22Rv1 (cell line): ENCODE measurements around the gene INSYN1.

Source experiments
- H3K27ac ChIP-seq: fragments of 450-650 bp; 2 replicates; pipeline ENCODE4 v1.5.1; 2017
- ZFX ChIP-seq: fragments of 450-650 bp; IDR thresholded peaks from 2 replicates; pipeline ENCODE4 v1.6.1; 2017; ENCODE audit warnings: antibody characterized with exemption, borderline replicate concordance
- TF ChIP-seq, protein P1 (sequence below): fragments of 450-650 bp; IDR thresholded peaks from 2 replicates; pipeline ENCODE4 v1.5.1; 2017; ENCODE audit warnings: mild to moderate bottlenecking

INSYN1 gene

DNA sequence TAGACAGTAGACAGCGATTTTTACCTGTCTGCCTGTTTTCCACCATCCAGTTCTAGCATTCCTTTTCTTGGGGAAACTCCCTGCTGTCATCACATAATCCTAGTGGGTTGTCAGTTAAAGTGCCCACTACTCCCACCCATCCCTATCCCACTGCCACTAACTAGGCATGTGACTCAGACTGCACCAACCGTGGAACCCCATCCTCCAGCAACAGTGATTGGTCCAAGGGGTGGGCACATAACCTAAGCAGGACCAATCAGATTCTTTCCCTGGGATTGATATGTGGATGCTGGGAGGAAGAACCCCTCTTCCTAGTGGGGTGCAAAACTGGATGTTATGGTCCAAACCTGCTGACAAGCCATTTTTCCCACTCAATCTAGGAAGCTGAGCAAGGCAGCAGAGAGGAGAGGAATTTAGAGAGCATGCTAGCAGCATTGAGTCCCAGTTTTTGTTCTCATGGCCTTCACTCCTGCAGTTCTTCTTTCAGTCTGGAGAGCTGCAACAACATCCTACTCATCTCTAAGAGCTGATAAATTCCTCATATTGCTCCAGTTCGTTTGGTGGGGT, 3.9 kb upstream of the INSYN1 start:
- no peak for TF ChIP-seq ZFX
- TF ChIP-seq, protein P1, sequence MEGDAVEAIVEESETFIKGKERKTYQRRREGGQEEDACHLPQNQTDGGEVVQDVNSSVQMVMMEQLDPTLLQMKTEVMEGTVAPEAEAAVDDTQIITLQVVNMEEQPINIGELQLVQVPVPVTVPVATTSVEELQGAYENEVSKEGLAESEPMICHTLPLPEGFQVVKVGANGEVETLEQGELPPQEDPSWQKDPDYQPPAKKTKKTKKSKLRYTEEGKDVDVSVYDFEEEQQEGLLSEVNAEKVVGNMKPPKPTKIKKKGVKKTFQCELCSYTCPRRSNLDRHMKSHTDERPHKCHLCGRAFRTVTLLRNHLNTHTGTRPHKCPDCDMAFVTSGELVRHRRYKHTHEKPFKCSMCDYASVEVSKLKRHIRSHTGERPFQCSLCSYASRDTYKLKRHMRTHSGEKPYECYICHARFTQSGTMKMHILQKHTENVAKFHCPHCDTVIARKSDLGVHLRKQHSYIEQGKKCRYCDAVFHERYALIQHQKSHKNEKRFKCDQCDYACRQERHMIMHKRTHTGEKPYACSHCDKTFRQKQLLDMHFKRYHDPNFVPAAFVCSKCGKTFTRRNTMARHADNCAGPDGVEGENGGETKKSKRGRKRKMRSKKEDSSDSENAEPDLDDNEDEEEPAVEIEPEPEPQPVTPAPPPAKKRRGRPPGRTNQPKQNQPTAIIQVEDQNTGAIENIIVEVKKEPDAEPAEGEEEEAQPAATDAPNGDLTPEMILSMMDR, result no peak
- H3K27ac ChIP-seq, result no peak overlapping the region

DNA sequence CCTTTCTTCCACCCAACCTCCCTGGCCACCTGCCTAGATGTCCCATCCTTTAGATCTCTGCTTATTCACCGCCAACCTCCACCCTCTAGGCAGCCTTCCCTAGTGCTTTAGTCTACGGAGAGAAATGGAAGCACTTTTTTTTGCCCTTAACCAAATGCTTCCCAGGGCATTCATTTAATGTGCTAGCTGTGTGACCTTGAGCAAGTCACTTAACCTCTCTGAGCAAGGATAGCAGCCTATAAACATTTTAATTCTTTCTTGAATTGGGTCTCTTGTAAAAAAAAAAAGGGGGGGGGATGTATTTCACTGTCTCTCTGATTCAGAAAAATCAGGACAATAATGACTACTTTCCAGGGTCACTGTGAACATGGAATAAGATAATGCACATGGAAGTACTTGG, 3.2 kb upstream of the INSYN1 start:
- TF ChIP-seq, protein P1, result no peak
- TF ChIP-seq ZFX, result no peak
- H3K27ac ChIP-seq, result no peak overlapping the region

DNA sequence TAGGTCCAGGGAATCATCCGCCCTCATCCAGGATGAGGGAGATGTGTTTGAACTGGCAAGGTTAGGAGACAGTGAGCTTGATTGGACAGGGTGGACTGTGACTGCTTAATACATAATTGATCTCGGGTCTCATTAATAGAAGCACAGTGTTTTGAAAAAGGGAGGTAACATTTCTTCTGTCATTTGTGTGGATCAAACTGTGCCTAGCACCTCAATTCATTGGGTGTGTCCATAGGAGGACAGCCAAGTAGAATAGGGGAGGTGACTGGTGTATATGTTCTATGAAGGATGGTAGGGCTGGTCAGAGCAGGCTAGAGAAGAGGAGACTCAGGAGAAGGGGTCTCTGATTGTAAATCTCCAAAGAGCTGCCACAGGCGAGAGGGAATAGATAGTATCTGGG, 2.8 kb upstream of the INSYN1 start:
- TF ChIP-seq, protein P1, result no peak
- no peak overlapping the region for H3K27ac ChIP-seq

DNA sequence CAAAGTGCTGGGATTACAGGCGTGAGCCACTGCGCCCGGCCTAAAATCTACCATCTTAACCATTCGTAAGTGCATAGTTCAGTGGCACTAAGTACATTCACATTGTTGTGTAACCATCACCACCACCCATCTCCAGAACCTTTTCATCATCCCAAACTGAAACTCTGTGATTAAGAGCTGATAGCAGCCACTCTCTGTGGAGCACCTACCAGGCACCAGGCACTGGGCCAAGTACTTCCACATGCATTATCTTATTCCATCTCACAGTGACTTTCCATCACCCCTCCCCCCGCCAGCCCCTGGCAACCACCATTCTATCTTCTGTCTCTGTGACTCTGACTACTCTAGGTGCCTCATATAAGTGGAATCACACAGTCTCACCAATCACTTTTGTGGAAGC, 2.3 kb upstream of the INSYN1 start:
- no peak overlapping the region for H3K27ac ChIP-seq
- no peak for TF ChIP-seq ZFX
- TF ChIP-seq, protein P1, result no peak

DNA sequence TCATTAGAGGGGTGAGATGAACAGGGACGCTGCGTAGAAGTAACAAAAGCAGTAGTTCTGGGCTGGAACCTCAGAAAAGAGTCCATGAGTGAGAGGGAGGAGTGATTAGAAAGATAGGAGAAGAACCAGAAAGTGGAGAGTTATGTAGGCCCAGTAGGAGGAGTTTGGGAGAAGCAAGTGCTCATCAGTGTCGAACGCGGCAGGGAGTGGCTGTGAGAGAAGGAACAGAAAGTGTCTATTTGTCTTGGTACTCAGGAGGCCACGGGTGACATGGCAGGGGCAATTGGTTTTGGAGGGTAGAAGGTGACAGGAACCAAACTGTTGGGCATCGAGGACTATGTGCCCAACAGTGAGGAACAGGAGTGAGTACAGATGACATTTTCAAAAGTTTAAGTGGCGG, 1.3 kb upstream of the INSYN1 start:
- no peak for TF ChIP-seq ZFX
- no peak overlapping the region for H3K27ac ChIP-seq

DNA sequence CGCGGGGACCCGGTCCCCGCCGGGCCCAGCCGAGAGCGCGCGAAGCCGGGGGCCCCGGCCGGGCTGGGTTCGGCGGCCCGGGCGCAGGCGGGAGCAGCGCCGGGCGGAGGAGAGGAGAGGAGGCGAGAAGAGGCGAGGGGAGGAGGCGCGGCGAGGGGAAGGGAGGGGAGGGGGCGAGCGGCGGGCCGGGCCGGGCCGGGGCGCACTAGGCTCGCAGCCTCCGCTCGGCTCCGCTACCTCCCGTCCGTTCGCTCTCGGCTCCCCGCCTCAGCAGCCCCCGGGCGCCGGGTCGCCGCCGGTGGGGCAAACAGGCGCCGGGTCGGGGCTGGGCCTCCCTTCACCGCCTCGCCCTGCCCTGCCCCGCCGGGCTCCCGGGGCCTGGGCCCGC, 351 bp downstream of the INSYN1 start:
- TF ChIP-seq ZFX, result no peak
- TF ChIP-seq, protein P1, result no peak
- H3K27ac ChIP-seq, result no peak overlapping the region

DNA sequence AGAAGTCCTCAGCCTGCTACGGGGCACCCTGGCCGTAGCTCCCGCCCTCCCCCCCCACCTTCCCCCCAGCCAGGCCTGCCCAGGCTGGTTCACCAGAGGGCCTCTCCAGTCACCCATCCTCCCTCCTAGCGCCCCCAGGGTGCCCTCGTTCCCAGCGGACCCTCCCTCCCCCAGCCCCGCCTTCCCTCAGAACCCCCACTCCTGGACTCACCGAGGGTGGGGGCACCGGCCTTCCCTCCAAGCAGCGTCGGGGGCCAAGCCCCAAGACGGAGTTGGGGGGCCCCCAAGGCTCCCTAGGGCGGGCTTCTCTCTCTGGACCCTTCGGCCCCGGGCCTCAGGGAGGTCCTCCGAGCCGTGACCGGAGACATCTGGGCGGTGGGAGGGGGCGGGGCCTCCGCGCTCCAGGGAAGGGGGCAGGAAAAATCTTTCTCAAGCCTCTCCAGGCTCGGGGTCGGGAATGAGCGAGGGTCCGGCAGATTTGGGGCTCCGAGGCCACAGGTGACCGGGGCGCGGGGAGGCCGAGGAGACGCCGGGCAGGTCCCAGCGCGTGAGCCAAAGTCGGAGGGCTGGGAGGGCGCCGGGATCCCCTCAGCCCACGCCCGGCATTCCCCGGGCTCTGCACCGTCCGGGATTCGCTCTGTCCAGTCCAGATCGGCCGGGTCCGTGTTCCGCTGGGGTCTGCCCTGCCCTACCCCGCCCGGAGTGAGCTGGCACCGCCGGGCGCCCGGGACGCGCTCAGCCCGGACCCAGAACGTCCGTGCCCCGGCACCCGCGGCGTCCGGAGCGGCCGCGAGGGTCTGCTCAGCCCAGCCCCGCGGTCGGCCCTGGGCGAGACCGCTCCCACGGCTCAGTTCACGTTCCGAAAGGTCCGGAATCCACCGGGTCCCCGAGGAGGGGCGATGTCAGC, 999 bp downstream of the INSYN1 start:
- TF ChIP-seq, protein P1, result no peak
- TF ChIP-seq ZFX, result no peak
- no peak overlapping the region for H3K27ac ChIP-seq

DNA sequence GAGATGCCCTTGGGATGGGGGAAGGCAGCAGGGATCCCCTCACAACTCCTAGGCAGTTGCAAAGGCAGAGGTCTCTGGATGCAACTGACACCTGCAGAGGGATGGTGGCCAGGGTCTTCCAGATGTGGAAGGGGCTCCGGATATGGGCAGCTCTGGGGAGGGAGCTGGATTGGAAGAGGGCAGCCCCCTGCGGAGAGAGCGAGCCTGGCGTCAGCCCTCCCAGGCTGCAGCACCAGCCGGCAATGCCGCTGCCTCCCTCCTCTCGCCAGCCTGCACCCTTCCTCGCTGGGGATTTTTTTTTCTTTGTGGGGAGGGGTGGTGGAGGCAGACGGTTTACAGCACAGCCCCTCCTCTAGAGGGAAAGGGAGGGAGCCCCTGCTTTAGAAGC, 1.6 kb downstream of the INSYN1 start:
- TF ChIP-seq, protein P1, result no peak
- no peak for TF ChIP-seq ZFX
- H3K27ac ChIP-seq, result no peak overlapping the region
